Body of pancreas (tissue), 4 donors: ENCODE data around the gene TMEM217. TPM values are rescaled to one million over a fixed set of nuclear protein-coding genes. Genes with fewer than 3 reads are reported as not detected.

Experiments
- ATAC-seq: fragments of 150-250 bp; one replicate; pipeline ENCODE4 v1.9.1; 2016
- DNase-seq, 4 donors: peaks; one replicate each; pipeline ENCODE4 v3.0.0-alpha.2; 2019
- H3K27ac ChIP-seq, 4 donors: fragments of 200-600 bp; sonication (generic); 1 replicate in 3 of 4; 2 replicates in 1 of 4; pipeline versions ENCODE4 v1.5.1 to v1.6.1; 2016 to 2019; ENCODE audit warnings: mild to moderate bottlenecking in 1 of 4, mixed read lengths in 1 of 4, moderate library complexity in 1 of 4
- H3K27me3 ChIP-seq, 2 donors: fragments of 200-600 bp; sonication (generic); one replicate each; pipeline ENCODE4 v1.6.0; 2016; ENCODE audit warnings: mild to moderate bottlenecking in 1 of 2
- H3K36me3 ChIP-seq, 2 donors: fragments of 200-600 bp; sonication (generic); replicated peaks in 1 of 2; 2 replicates each; pipeline ENCODE4 v1.5.1; 2016; ENCODE audit warnings: low read depth in 2 of 2; ENCODE audit not compliant: insufficient read depth in 1 of 2
- H3K4me1 ChIP-seq: fragments of 200-600 bp; sonication (generic); one replicate; pipeline ENCODE4 v1.6.0; 2016
- H3K4me3 ChIP-seq, 2 donors: fragments of 200-600 bp; sonication (generic); 1 replicate in 1 of 2; 2 replicates in 1 of 2; pipeline ENCODE4 v1.5.1; 2016 to 2019
- H3K9me3 ChIP-seq, 3 donors: fragments of 200-600 bp; sonication (generic); 1 replicate in 2 of 3; 2 replicates in 1 of 3; pipeline ENCODE4 v1.5.1; 2016
- POLR2A ChIP-seq, 3 donors: fragments of 450-650 bp; IDR thresholded peaks; one replicate each; pipeline ENCODE4 v1.6.1; 2016; ENCODE audit warnings: antibody characterized with exemption in 3 of 3, mild to moderate bottlenecking in 2 of 3
- WGBS, 2 donors: methylation state at CpG; one replicate each; pipeline ENCODE4 v1.1.5; 2017; 5-methylcytosine and 5-hydroxymethylcytosine counted together
- intact Hi-C: fragments of 100-400 bp; cut with DNase I; formaldehyde crosslinking; loops from one replicate; pipeline ENCODE4 v1.15.1; 2023
- total RNA-seq, 2 donors: library from RNA; depleted of rRNA; stranded (reverse); fragments of >200 nt; gene quantifications; one replicate each; pipeline ENCODE4 v1.1.0, GENCODE V29; 2016
- TF ChIP-seq, protein P1 (sequence below), 7 experiments: fragments of 450-650 bp in 4 of 7; fragments of 200-600 bp in 3 of 7; sonication (generic) in 3 of 7; IDR thresholded peaks; one replicate each; pipeline ENCODE4 v1.5.1; 2016 to 2019; ENCODE audit warnings: antibody characterized with exemption in 7 of 7

Gene TMEM217
- total RNA-seq, 2 donors from 2014 or later = not detected

GRCh38 chr6:37244430-37245310 lies 13.3 kb downstream of the TMEM217 start:
- no peak overlapping the region for H3K4me3 ChIP-seq
- no peaks in the 10 kb centered on the region for H3K36me3 ChIP-seq
- intact Hi-C loops = no loop called here
- WGBS, 2 donors = 26 to 30% methylated on average over 6 of the region's 6 CpGs
- H3K4me1 ChIP-seq = peaks cover 44% of the 10 kb centered on the region
- H3K27ac ChIP-seq = peak overlapping the region; percentile 76 to 91 (median 84)
- TF ChIP-seq, protein P1, sequence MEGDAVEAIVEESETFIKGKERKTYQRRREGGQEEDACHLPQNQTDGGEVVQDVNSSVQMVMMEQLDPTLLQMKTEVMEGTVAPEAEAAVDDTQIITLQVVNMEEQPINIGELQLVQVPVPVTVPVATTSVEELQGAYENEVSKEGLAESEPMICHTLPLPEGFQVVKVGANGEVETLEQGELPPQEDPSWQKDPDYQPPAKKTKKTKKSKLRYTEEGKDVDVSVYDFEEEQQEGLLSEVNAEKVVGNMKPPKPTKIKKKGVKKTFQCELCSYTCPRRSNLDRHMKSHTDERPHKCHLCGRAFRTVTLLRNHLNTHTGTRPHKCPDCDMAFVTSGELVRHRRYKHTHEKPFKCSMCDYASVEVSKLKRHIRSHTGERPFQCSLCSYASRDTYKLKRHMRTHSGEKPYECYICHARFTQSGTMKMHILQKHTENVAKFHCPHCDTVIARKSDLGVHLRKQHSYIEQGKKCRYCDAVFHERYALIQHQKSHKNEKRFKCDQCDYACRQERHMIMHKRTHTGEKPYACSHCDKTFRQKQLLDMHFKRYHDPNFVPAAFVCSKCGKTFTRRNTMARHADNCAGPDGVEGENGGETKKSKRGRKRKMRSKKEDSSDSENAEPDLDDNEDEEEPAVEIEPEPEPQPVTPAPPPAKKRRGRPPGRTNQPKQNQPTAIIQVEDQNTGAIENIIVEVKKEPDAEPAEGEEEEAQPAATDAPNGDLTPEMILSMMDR (IDR thresholded peaks at IDR 0.05) = no peak
- TF ChIP-seq POLR2A (IDR thresholded peaks at IDR 0.05) = peak in 2 of 3 donors; percentile 51 to 59
- H3K9me3 ChIP-seq = no peaks in the 10 kb centered on the region
- no peaks in the 10 kb centered on the region for H3K27me3 ChIP-seq
- DNase-seq (peak; percentile 86 to 98 (median 92)), ATAC-seq (peak; percentile 95)

- no peak for DNase-seq
- TF ChIP-seq, protein P1 (IDR thresholded peaks at IDR 0.05) = no peak
- no peak for TF ChIP-seq POLR2A (IDR thresholded peaks at IDR 0.05)
These were observed 14.1 kb downstream of the TMEM217 start for GRCh38 chr6:37243816-37244370.

DNA sequence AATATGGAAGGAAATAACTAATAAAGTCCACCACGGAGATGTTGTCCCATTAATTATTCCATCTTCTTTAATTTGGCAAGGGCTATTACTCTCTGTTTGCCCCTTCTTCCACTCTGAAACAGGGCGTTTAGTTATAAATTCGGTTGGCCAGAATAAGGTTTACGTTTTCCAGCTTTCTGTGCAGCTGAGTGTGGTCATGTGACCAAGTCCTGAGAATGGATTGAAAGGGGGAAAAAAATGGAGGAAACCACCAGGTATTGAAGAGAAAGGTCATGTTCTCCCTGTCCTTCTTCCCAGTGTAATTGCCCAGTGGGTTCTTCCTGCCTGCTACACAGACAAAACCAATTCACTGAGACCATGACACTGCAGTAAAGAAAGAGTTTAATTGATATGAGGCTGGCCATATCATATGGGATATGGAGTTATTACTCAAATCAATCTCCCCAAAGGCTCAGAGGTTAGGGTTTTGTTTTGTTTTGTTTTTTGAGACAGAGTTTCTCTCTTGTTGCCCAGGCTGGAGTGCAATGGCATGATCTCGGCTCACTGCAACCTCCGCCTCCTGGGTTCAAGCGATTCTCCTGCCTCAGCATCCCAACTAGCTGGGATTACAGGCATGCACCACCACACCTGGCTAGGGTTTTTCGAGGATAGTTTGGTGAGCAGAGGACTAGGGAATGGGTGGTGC lies 14.7 kb downstream of the TMEM217 start:
- Histone ChIP-seq H3K9me3 (no peaks in the 10 kb centered on the region), H3K36me3 (no peaks in the 10 kb centered on the region), H3K4me3 (no peak overlapping the region), H3K27me3 (no peaks in the 10 kb centered on the region), H3K4me1 (peaks cover 46% of the 10 kb centered on the region), H3K27ac (peak overlapping the region in 2 of 4 donors; percentile 84 to 91)
- ATAC-seq (no peak), DNase-seq (no peak)
- WGBS, 2 donors = 93 to 94% methylated on average over 8 of the region's 8 CpGs
- TF ChIP-seq, protein P1 (IDR thresholded peaks at IDR 0.05) = no peak
- TF ChIP-seq POLR2A (IDR thresholded peaks at IDR 0.05) = no peak
- intact Hi-C loops = no loop called here

More at GRCh38 chr6:37243816-37244370, 14.1 kb downstream of the TMEM217 start:
- intact Hi-C loops = no loop called here
- Histone ChIP-seq H3K9me3 (no peaks in the 10 kb centered on the region), H3K27me3 (no peaks in the 10 kb centered on the region), H3K4me1 (peaks cover 46% of the 10 kb centered on the region), H3K4me3 (no peak overlapping the region), H3K36me3 (no peaks in the 10 kb centered on the region), H3K27ac (peak overlapping the region; percentile 51 to 91 (median 84))
- ATAC-seq = no peak
- 57 to 67% methylated on average over 3 of the region's 3 CpGs for WGBS, 2 donors

- H3K4me1 ChIP-seq = peaks cover 46% of the 10 kb centered on the region
- no peak for ATAC-seq
- H3K36me3 ChIP-seq = no peaks in the 10 kb centered on the region
- H3K27ac ChIP-seq = peak overlapping the region in 2 of 4 donors; percentile 54 to 64
- TF ChIP-seq, protein P1 (IDR thresholded peaks at IDR 0.05) = no peak
- TF ChIP-seq POLR2A (IDR thresholded peaks at IDR 0.05) = no peak
- no peaks in the 10 kb centered on the region for H3K27me3 ChIP-seq
- peak in 2 of 4 donors; percentile 47 to 53 for DNase-seq
- intact Hi-C loops = no loop called here
- H3K4me3 ChIP-seq = no peak overlapping the region
- 85 to 93% methylated on average over 1 of the region's 1 CpG for WGBS, 2 donors
- no peaks in the 10 kb centered on the region for H3K9me3 ChIP-seq
These were observed 15.4 kb downstream of the TMEM217 start for GRCh38 chr6:37242429-37243052.
